ENCODE measurements around the gene SCGB1A1.

DNA sequence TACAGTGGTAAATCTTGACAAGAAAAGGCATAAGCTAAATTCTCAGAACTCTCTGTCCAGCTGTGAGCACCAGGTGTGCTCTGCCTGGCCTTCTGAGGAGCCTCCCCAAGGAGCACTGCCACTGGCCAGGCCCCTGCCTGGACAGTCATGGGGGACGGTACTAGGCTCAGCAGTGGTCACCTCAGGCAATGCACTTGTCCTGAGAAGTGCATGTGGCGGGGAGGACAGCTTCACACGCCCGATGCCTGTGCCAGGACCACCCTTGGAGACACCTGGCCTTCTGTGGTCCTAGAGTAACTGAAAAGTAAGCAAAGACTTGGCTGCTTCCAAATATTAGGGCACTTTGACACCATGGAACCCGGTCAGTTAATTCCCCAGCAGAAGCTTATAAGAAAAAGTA, 28.6 kb upstream of the SCGB1A1 start:
- TF ChIP-seq, protein P1, sequence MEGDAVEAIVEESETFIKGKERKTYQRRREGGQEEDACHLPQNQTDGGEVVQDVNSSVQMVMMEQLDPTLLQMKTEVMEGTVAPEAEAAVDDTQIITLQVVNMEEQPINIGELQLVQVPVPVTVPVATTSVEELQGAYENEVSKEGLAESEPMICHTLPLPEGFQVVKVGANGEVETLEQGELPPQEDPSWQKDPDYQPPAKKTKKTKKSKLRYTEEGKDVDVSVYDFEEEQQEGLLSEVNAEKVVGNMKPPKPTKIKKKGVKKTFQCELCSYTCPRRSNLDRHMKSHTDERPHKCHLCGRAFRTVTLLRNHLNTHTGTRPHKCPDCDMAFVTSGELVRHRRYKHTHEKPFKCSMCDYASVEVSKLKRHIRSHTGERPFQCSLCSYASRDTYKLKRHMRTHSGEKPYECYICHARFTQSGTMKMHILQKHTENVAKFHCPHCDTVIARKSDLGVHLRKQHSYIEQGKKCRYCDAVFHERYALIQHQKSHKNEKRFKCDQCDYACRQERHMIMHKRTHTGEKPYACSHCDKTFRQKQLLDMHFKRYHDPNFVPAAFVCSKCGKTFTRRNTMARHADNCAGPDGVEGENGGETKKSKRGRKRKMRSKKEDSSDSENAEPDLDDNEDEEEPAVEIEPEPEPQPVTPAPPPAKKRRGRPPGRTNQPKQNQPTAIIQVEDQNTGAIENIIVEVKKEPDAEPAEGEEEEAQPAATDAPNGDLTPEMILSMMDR (conservative IDR thresholded peaks at IDR 0.05 in 1 of 2, IDR thresholded peaks at IDR 0.05 in 1 of 2; ENCODE audit: low read depth in 1 of 2, low read length in 2 of 2), result no peak
- no peak for TF ChIP-seq EZH2 (IDR thresholded peaks at IDR 0.05; ENCODE audit: low read length, missing control alignments)
